NCI-H2107 treated with DMSO at 0.1 percent for 48 hours (cell line): Measurements from ENCODE around the gene DTX2.
"Not testable (repeated sequence)": the region's sequence is repeated elsewhere in the genome, so short reads cannot be mapped to it uniquely, and the experiment has no call there.

Experiments used
- DNase-seq: peaks from one replicate; lab custom pipeline; 2025; ENCODE audit not compliant: unreplicated experiment; lab: John Stamatoyannopoulos, UW

DTX2 gene

DNA sequence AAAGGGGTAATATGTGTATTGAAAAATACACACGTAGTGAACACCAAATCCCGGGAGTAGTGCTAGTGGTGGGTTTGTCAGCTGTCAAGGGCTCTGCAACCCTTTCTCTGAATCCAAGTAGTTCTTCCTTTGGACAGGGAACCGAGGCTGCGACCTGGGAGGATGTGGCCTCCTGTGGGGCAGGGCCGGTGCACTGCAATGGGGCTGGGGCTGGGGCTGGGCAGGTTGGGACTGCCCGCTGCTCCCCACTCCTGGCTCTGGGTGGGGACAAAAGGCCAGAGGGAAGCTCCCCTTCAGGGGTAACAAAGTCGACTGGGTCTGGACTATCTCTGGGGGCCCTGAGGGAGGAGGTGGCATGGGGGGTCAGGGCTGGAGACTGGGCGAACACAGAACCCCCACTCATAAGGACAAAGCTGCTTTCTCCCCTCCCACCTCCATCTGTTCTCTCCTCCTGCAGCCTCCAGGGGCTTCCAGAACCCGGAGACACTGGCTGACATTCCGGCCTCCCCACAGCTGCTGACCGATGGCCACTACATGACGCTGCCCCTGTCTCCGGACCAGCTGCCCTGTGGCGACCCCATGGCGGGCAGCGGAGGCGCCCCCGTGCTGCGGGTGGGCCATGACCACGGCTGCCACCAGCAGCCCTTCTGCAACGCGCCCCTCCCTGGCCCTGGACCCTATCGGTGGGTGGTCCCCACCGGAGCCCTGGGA is 49.8 kb downstream of the DTX2 start:
- DNase-seq, result not testable (repeated sequence)

DNA sequence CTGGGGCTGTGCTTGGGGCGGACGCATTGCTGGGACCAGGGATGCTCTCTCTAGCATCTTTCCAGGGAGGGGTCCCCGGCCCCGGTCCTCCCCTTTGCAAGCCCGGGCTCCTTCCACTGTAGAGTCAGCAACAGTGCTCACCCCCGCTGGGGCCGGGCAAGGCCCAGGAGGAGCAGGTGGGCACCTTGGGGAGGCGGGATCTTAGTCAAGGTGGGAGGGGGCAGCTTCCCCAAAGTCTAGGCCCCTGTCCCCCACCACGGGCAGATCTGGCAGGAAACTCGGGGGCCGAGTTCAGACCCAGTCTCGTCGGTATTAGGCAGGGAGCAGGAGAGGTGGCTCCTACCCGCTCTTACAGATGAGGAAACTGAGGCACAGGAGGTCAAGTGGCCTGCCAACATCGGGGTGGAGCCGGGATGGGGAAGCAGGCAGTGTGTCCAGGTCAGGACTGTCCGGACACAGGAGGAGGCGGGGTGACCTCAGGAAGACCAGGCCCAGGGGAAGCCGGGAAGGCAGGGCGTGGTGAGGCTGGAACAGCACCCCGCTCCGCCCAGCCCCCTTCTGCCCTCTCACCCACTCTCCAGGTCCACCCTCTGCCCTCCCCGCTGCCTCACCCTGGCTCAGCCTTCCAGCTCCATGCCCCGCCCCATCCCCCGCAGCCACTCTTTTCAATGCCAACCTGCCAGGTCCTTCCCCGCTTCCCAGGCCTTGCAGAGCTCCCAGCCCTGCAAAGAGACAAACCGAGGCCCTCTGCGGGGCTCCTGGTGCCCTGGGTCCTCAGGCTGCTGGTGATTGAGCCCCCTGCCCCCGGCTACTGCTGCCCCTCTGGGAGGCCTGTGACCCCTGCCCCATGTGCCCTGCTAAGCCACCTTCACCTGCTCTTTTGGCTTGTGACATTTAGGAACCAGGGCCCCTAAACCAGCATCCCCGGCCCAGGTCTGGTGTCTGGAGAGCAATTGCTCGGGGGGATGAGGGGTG is 50.7 kb downstream of the DTX2 start:
- DNase-seq, result not testable (repeated sequence)

- no peak for DNase-seq
Measured at GRCh38 chr7:76512941-76513816, 51.7 kb downstream of the DTX2 start.

DNA sequence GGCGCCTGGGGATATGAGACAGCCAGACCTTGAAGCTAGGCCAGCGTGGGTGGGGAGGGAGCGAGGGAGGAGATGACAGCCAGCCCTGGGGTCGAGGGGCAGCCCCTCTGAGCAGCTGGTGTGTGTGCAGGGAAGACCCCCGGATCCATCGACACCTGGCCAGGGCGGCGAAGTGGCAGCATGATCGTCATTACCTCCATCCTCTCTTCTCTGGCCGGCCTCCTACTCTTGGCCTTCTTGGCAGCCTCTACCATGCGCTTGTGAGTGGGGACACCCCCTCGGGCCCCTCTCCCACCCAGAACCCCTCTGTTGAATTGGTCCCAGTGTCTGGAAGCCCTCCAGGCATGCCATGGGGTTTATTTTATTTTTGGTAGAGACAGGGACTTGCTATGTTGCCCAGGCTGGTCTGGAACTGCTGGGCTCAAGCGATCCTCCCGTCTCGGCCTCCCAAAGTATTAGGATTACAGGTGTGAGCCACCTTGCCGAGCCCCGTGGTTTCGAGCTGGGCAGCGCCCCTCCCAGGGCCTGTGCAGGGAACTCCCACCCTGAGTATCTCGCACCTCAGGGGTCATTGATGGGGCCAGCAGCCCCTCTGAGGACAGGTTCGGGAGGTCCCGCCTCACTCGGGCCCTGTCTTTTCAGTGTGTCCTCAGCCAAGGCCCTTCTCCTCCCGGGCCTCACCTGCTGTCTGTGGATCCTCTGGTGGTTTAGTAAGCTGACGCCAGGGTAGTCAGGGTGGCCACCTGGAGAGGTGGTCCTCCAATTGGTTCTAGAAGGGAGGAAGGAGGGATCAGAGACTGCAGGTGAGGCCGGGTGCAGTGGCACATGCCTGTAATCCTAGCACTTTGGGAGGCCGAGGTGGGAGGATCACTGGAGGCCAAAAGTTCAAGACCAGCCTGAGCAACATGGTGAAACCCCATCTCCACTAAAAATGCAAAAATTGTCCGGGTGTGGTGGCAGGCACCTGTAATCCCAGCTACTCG is 52.6 kb downstream of the DTX2 start:
- no peak for DNase-seq

- DNase-seq, result no peak
Measured at GRCh38 chr7:76514926-76515771, 53.6 kb downstream of the DTX2 start.

DNA sequence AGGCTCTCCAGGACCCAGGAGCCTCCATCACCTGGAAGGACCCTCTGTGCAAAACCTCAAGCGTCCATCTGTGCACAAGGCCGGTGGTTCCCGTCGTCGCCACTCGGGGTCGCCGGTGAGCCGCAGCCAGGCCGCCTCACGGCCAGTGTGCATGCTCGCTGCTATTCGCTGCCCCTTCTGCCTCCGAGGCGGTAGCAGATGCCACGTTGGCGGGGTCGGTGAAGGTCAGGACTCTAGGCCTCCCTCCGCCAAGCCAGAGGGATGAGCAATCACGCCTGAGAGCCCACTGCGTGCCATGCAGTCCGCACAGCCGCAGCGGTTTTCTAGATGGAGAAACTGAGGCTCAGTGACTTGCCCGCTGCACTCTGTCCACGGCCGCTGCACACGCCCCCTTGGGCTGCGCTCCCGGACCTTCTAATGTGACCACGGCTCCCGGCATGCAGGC is 54.5 kb downstream of the DTX2 start:
- DNase-seq, result no peak

- DNase-seq, result not testable (repeated sequence)
Measured at GRCh38 chr7:76516932-76517331, 55.4 kb downstream of the DTX2 start.

GRCh38 chr7:76526183-76526582 is 64.7 kb downstream of the DTX2 start:
- not testable (repeated sequence) for DNase-seq

DNA sequence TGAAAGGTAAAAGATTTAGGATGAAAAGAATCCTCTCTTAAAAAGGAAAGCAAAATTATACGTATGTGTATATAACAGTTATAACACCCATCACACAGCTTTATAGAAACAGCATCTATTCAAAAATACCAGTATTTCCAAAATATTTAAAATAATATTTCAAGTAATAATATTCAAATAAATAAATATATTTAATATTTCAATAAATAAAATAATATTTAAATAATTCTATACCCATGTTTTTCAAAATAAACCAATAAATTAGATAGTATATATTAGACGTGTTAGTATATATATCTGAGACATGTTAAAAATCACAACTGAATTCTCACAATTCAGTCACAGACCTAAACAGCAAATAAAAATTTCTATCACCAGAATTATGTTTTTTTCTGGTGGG is 70.1 kb downstream of the DTX2 start:
- DNase-seq, result not testable (repeated sequence)

GRCh38 chr7:76543197-76543596 is 81.7 kb downstream of the DTX2 start, which contains the start of gene SPDYE16:
TSS of gene SPDYE16 (minus strand) at chr7:76543297. CDS start at chr7:76541459, 1,838 bp downstream.
- DNase-seq, result not testable (repeated sequence)

DNA sequence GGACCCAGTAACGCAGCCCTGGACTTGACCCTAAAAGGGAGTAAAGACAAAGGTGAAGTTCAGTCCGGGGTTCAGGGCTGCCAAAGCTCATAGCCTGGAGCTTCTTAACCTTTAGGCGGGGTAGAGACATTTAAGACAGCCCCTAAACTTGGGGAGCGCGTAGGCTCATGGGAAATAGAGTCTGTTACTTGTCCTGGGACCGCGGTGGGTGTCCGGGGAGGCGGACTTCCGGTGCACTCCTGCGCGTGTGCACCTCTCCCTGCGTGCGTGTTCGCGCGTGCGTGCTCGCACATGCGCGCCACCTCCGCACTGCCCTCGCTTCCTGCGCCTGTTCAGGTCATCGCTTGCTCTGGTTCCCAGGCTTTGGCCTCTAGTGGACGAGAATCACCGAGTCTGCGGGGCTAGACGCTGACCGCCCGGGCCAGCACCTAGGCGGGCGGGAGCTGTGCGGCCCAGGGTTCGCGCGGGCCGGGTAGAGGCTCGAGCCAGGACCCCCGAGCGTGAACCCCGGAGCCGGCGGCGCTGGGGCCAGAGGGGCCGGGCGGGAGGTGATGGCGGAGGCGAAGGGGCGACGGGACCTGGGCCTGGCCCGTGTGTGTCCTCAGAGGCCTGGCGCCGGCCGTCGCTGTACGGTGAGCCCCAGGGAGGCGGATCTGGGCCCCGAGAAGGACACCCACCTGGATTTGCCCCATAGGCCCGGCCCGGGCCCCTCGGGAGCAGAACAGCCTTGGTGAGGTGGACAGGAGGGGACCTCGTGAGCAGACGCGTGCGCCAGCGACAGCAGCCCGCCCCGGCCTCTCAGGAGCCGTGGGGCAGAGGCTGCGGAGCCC is 87.7 kb downstream of the DTX2 start:
- peak; percentile 57 for DNase-seq

- DNase-seq, result not testable (repeated sequence)
Measured at GRCh38 chr7:76549855-76550248, 88.3 kb downstream of the DTX2 start.

DNA sequence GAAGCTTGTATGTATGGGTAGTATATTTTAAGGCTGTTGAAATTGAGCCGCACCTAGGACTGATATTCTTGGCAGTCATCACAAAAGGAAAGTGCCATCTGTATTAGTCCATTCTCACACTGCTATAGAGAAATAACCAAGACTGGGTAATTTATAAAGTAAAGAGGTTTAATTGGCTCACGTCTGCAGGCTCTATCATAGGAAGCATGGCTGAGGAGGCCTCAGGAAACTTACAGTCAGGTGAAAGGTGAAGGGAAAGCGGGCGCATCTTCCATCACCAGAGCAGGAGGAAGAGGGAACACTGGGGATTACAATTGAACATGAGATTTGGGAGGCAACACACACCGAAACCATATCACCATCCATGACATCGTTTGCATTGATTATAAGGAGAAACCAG is 90.5 kb downstream of the DTX2 start:
- DNase-seq, result not testable (repeated sequence)
